ENCODE data around the gene KIF25.

KIF25 gene

DNA sequence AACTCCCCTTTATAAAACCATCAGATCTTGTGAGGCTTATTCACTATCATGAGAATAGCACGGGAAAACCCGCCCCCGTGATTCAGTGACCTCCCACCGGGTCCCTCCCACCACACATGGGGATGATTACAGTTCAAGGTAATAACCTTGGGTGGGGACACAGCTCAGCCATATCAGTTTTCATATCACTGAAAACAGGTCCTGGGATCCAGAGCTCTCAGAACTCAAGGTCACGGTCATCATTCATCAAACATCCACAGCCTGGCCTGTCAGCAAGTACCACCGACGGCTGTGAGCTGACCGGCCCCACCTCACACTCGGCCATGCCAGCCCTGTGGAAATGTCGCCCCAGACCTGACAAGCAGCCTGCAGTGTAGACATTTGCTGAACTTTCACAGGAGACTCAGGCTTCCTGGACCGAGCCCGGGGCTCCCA is 95.6 kb downstream of the KIF25 start:
- no peak for ATAC-seq
- TF ChIP-seq ISL1 (CRISPR knock-in tag; IDR thresholded peaks at IDR 0.05) = no peak
- TF ChIP-seq, protein P1, sequence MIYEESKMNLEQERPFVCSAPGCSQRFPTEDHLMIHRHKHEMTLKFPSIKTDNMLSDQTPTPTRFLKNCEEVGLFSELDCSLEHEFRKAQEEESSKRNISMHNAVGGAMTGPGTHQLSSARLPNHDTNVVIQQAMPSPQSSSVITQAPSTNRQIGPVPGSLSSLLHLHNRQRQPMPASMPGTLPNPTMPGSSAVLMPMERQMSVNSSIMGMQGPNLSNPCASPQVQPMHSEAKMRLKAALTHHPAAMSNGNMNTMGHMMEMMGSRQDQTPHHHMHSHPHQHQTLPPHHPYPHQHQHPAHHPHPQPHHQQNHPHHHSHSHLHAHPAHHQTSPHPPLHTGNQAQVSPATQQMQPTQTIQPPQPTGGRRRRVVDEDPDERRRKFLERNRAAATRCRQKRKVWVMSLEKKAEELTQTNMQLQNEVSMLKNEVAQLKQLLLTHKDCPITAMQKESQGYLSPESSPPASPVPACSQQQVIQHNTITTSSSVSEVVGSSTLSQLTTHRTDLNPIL (CRISPR knock-in tag; IDR thresholded peaks at IDR 0.05; ENCODE audit: low read depth) = no peak
- TF ChIP-seq OSR1 (CRISPR knock-in tag; IDR thresholded peaks at IDR 0.05) = no peak
- no peak for TF ChIP-seq SNAI2 (CRISPR knock-in tag; IDR thresholded peaks at IDR 0.05)
- no peak for TF ChIP-seq ZNF70 (CRISPR knock-in tag; IDR thresholded peaks at IDR 0.05)
- no peak for TF ChIP-seq TOX (CRISPR knock-in tag; IDR thresholded peaks at IDR 0.05; ENCODE audit: borderline replicate concordance)
- no peak for TF ChIP-seq ZNF565 (CRISPR knock-in tag; conservative IDR thresholded peaks at IDR 0.05; ENCODE audit: low read depth)
- TF ChIP-seq, protein P2, sequence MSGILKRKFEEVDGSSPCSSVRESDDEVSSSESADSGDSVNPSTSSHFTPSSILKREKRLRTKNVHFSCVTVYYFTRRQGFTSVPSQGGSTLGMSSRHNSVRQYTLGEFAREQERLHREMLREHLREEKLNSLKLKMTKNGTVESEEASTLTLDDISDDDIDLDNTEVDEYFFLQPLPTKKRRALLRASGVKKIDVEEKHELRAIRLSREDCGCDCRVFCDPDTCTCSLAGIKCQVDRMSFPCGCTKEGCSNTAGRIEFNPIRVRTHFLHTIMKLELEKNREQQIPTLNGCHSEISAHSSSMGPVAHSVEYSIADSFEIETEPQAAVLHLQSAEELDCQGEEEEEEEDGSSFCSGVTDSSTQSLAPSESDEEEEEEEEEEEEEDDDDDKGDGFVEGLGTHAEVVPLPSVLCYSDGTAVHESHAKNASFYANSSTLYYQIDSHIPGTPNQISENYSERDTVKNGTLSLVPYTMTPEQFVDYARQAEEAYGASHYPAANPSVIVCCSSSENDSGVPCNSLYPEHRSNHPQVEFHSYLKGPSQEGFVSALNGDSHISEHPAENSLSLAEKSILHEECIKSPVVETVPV (CRISPR knock-in tag; IDR thresholded peaks at IDR 0.05) = no peak
- TF ChIP-seq TCF4 (CRISPR knock-in tag; IDR thresholded peaks at IDR 0.05; ENCODE audit: borderline replicate concordance) = no peak

DNA sequence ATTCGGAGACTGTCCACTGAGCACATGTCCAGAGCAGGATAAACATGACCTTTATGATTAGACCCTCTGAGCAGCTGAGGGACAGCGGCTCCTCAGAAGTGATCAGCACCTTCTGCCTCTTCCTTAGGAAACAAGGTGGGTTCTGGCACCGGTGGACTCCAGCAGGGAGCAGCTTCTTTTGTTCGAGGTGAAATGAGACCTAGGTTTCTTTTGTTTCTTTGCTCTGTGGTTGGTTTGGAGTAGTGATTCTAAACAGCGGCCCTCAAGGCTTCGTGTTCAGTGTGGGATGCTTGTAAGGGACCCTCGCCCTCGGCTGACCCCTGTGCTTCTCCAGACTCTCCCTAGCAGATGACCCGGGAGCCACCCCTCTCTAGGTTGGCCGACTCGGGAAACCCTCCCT is 96.2 kb downstream of the KIF25 start:
- TF ChIP-seq ARNTL (CRISPR knock-in tag; IDR thresholded peaks at IDR 0.05; ENCODE audit: borderline replicate concordance, low read depth) (no peak), OSR1 (CRISPR knock-in tag; IDR thresholded peaks at IDR 0.05) (no peak)
- TF ChIP-seq, protein P3, sequence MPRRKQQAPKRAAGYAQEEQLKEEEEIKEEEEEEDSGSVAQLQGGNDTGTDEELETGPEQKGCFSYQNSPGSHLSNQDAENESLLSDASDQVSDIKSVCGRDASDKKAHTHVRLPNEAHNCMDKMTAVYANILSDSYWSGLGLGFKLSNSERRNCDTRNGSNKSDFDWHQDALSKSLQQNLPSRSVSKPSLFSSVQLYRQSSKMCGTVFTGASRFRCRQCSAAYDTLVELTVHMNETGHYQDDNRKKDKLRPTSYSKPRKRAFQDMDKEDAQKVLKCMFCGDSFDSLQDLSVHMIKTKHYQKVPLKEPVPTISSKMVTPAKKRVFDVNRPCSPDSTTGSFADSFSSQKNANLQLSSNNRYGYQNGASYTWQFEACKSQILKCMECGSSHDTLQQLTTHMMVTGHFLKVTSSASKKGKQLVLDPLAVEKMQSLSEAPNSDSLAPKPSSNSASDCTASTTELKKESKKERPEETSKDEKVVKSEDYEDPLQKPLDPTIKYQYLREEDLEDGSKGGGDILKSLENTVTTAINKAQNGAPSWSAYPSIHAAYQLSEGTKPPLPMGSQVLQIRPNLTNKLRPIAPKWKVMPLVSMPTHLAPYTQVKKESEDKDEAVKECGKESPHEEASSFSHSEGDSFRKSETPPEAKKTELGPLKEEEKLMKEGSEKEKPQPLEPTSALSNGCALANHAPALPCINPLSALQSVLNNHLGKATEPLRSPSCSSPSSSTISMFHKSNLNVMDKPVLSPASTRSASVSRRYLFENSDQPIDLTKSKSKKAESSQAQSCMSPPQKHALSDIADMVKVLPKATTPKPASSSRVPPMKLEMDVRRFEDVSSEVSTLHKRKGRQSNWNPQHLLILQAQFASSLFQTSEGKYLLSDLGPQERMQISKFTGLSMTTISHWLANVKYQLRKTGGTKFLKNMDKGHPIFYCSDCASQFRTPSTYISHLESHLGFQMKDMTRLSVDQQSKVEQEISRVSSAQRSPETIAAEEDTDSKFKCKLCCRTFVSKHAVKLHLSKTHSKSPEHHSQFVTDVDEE (CRISPR knock-in tag; IDR thresholded peaks at IDR 0.05) = no peak
- no peak for ATAC-seq
